ENCODE results near the gene BHLHE23. TPM values are rescaled to one million over a fixed set of nuclear protein-coding genes. Genes with fewer than 3 reads are reported as not detected.

Gene BHLHE23
- total RNA-seq, 1 experiment from 2014 or later, result not detected

- CTCF ChIA-PET, result no interaction called here
- no TSS peak for BruUV-seq (replicated peaks)
- intact Hi-C loops (cut with micrococcal nuclease; ENCODE audit: unreplicated experiment), result no loop called here
- no peak overlapping the region for H3K4me2 ChIP-seq
- no peak overlapping the region for H3K4me3 ChIP-seq
- H3K27ac ChIP-seq, result no peak overlapping the region
- no peaks in the 10 kb centered on the region for H3K36me3 ChIP-seq (ENCODE audit: low read depth)
- H4K20me1 ChIP-seq (ENCODE audit: insufficient read depth), result peaks cover 9% of the 10 kb centered on the region; the same call in 1 of the 2 replicates
- no peaks in the 10 kb centered on the region for H3F3A ChIP-seq (ENCODE audit: insufficient read depth, low read depth)
- no peak overlapping the region for H2AFZ ChIP-seq
- H3K9me2 ChIP-seq (ENCODE audit: insufficient read depth), result no peaks in the 10 kb centered on the region
- POLR2A ChIA-PET (ENCODE audit: unreplicated experiment), result no interaction called here
- TF ChIP-seq EZH2 (IDR thresholded peaks at IDR 0.05; ENCODE audit: low read depth), result no peak
- TF ChIP-seq CTCF (conservative IDR thresholded peaks at IDR 0.05), result no peak
- H3K4me1 ChIP-seq (replicated peaks; ENCODE audit: insufficient read depth), result no peaks in the 10 kb centered on the region
- H3K27me3 ChIP-seq (ENCODE audit: insufficient read depth, low read depth), result peaks cover 98% of the 10 kb centered on the region
- DNase-seq, result no peak
- no peaks in the 10 kb centered on the region for H3K9me3 ChIP-seq (ENCODE audit: insufficient read depth, low read depth)
- no peaks in the 10 kb centered on the region for H3K79me2 ChIP-seq (ENCODE audit: low read depth)
Observed at GRCh38 chr20:63045991-63046390, 39.2 kb upstream of the BHLHE23 start.

- TF ChIP-seq CTCF (conservative IDR thresholded peaks at IDR 0.05) (no peak), EZH2 (IDR thresholded peaks at IDR 0.05; ENCODE audit: low read depth) (no peak)
- Histone ChIP-seq H4K20me1 (ENCODE audit: insufficient read depth) (peaks cover 9% of the 10 kb centered on the region; the same call in 1 of the 2 replicates), H3K79me2 (ENCODE audit: low read depth) (no peaks in the 10 kb centered on the region), H3K9me2 (ENCODE audit: insufficient read depth) (no peaks in the 10 kb centered on the region), H2AFZ (no peak overlapping the region), H3K27me3 (ENCODE audit: insufficient read depth, low read depth) (peaks cover 98% of the 10 kb centered on the region), H3K27ac (no peak overlapping the region), H3K4me1 (replicated peaks; ENCODE audit: insufficient read depth) (no peaks in the 10 kb centered on the region), H3K4me3 (no peak overlapping the region), H3K4me2 (no peak overlapping the region), H3K36me3 (ENCODE audit: low read depth) (no peaks in the 10 kb centered on the region), H3F3A (ENCODE audit: insufficient read depth, low read depth) (no peaks in the 10 kb centered on the region), H3K9me3 (ENCODE audit: insufficient read depth, low read depth) (no peaks in the 10 kb centered on the region)
- CTCF ChIA-PET, result no interaction called here
- BruUV-seq (replicated peaks), result no TSS peak
- POLR2A ChIA-PET (ENCODE audit: unreplicated experiment), result no interaction called here
- intact Hi-C loops (cut with micrococcal nuclease; ENCODE audit: unreplicated experiment), result no loop called here
- DNase-seq, result no peak
Observed at GRCh38 chr20:63045401-63045800, 38.6 kb upstream of the BHLHE23 start.

- Histone ChIP-seq H3K36me3 (ENCODE audit: low read depth) (no peaks in the 10 kb centered on the region), H4K20me1 (ENCODE audit: insufficient read depth) (peaks cover 9% of the 10 kb centered on the region; the same call in 1 of the 2 replicates), H3K9me2 (ENCODE audit: insufficient read depth) (no peaks in the 10 kb centered on the region), H3K4me3 (no peak overlapping the region), H2AFZ (no peak overlapping the region), H3K9me3 (ENCODE audit: insufficient read depth, low read depth) (no peaks in the 10 kb centered on the region), H3K4me2 (no peak overlapping the region), H3F3A (ENCODE audit: insufficient read depth, low read depth) (no peaks in the 10 kb centered on the region), H3K79me2 (ENCODE audit: low read depth) (no peaks in the 10 kb centered on the region), H3K27me3 (ENCODE audit: insufficient read depth, low read depth) (peaks cover 98% of the 10 kb centered on the region), H3K4me1 (replicated peaks; ENCODE audit: insufficient read depth) (no peaks in the 10 kb centered on the region), H3K27ac (no peak overlapping the region)
- POLR2A ChIA-PET (ENCODE audit: unreplicated experiment), result no interaction called here
- CTCF ChIA-PET, result no interaction called here
- BruUV-seq (replicated peaks), result no TSS peak
- intact Hi-C loops (cut with micrococcal nuclease; ENCODE audit: unreplicated experiment), result no loop called here
- no peak for DNase-seq
- TF ChIP-seq CTCF (conservative IDR thresholded peaks at IDR 0.05), result no peak
- peak; percentile 97; the same call in 1 of the 2 replicates for TF ChIP-seq EZH2 (IDR thresholded peaks at IDR 0.05; ENCODE audit: low read depth)
Observed at GRCh38 chr20:63044605-63045004, 37.8 kb upstream of the BHLHE23 start.

All from PC-9 (cell line).